GM23338 (cell line): ENCODE measurements around the gene ARID1B.

Source experiments
- CREB1 ChIP-seq: fragments of 250-450 bp; sonication (Bioruptor Pico); IDR thresholded peaks from 2 replicates; pipeline ENCODE4 v1.5.0; 2020; ENCODE audit warnings: low read depth, mild to moderate bottlenecking, moderate library complexity
- EZH2 ChIP-seq: fragments of 200-600 bp; sonication (generic); IDR thresholded peaks from one replicate; pipeline ENCODE4 v1.8.0; 2017; ENCODE audit warnings: antibody characterized with exemption, mild to moderate bottlenecking, low read depth; ENCODE audit not compliant: unreplicated experiment
- EZH2phosphoT487 ChIP-seq: fragments of 200-600 bp; sonication (generic); IDR thresholded peaks from one replicate; pipeline ENCODE4 v1.8.1; 2018; ENCODE audit warnings: antibody characterized with exemption; ENCODE audit not compliant: unreplicated experiment
- JUNB ChIP-seq: IDR thresholded peaks from one replicate; pipeline ENCODE4 v1.6.1; 2016; ENCODE audit warnings: antibody characterized with exemption; ENCODE audit not compliant: unreplicated experiment
- POLR2AphosphoS5 ChIP-seq: IDR thresholded peaks from 2 replicates; pipeline ENCODE4 v1.6.1; 2016; ENCODE audit warnings: antibody characterized with exemption, low read depth
- REST ChIP-seq: IDR thresholded peaks from one replicate; pipeline ENCODE4 v1.6.1; 2018; ENCODE audit warnings: antibody characterized with exemption; ENCODE audit not compliant: unreplicated experiment
- TF ChIP-seq, protein P1 (sequence below), 2 experiments: fragments of 200-600 bp in 1 of 2; sonication (generic) in 1 of 2; conservative IDR thresholded peaks; 2 replicates each; pipeline versions ENCODE4 v1.5.1 to v1.6.1; 2016 to 2017; ENCODE audit warnings: antibody characterized with exemption in 2 of 2, low read depth in 2 of 2, mild to moderate bottlenecking in 2 of 2, moderate library complexity in 1 of 2
- TF ChIP-seq, protein P2 (sequence below): IDR thresholded peaks from 2 replicates; pipeline ENCODE4 v1.6.1; 2016; ENCODE audit warnings: antibody characterized with exemption

- TF ChIP-seq, protein P1, sequence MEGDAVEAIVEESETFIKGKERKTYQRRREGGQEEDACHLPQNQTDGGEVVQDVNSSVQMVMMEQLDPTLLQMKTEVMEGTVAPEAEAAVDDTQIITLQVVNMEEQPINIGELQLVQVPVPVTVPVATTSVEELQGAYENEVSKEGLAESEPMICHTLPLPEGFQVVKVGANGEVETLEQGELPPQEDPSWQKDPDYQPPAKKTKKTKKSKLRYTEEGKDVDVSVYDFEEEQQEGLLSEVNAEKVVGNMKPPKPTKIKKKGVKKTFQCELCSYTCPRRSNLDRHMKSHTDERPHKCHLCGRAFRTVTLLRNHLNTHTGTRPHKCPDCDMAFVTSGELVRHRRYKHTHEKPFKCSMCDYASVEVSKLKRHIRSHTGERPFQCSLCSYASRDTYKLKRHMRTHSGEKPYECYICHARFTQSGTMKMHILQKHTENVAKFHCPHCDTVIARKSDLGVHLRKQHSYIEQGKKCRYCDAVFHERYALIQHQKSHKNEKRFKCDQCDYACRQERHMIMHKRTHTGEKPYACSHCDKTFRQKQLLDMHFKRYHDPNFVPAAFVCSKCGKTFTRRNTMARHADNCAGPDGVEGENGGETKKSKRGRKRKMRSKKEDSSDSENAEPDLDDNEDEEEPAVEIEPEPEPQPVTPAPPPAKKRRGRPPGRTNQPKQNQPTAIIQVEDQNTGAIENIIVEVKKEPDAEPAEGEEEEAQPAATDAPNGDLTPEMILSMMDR (conservative IDR thresholded peaks at IDR 0.05; ENCODE audit: low read depth in 2 of 2), result no peak
- TF ChIP-seq JUNB, result no peak
- no peak for TF ChIP-seq POLR2AphosphoS5
- no peak for TF ChIP-seq REST
- no peak for TF ChIP-seq EZH2
- no peak for TF ChIP-seq CREB1
- TF ChIP-seq EZH2phosphoT487, result no peak
- TF ChIP-seq, protein P2, sequence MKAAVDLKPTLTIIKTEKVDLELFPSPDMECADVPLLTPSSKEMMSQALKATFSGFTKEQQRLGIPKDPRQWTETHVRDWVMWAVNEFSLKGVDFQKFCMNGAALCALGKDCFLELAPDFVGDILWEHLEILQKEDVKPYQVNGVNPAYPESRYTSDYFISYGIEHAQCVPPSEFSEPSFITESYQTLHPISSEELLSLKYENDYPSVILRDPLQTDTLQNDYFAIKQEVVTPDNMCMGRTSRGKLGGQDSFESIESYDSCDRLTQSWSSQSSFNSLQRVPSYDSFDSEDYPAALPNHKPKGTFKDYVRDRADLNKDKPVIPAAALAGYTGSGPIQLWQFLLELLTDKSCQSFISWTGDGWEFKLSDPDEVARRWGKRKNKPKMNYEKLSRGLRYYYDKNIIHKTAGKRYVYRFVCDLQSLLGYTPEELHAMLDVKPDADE, result no peak
These were observed 333.4 kb downstream of the ARID1B start for GRCh38 chr6:157110607-157111006.
